Measurements from ENCODE around the gene SCNN1A. TPM values are rescaled to one million over a fixed set of nuclear protein-coding genes. Genes with fewer than 3 reads are reported as not detected.

The SCNN1A gene
- total and polyA plus RNA-seq, 2 of the 13 experiments (the other 11 are each of a cell fraction or from before 2014, with no cell fraction given) = 1.5 to 14.6 TPM

DNA sequence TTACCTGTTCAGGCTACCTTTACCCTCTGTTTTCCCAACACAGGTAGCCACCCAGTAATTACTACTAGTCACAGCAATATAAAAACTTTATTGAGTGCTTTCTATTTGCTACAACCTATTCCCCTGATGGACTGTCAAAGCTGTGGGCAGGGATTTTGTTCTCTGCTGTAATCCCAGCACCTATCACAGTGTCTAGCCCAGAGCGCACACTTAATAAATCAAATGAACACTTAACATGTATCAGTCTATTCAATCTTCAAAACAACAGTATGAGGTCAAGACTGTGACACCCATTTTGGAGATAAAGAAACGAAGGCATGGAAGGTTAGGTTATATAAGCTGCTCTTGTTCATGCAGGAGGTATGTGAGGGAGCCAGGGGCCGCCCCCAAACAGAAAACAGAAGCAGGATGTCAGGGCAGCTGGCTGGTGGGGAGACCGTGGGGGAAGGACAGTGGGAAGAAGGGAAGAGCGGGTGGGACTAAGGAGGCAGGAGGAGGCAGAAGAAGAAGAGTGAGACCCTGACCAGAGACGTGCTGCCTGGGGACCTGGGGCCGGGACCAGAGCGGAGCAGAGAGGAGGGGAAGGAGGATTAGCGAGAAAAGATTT is 35.2 kb downstream of the SCNN1A start (continued):
- TF ChIP-seq, protein P1, sequence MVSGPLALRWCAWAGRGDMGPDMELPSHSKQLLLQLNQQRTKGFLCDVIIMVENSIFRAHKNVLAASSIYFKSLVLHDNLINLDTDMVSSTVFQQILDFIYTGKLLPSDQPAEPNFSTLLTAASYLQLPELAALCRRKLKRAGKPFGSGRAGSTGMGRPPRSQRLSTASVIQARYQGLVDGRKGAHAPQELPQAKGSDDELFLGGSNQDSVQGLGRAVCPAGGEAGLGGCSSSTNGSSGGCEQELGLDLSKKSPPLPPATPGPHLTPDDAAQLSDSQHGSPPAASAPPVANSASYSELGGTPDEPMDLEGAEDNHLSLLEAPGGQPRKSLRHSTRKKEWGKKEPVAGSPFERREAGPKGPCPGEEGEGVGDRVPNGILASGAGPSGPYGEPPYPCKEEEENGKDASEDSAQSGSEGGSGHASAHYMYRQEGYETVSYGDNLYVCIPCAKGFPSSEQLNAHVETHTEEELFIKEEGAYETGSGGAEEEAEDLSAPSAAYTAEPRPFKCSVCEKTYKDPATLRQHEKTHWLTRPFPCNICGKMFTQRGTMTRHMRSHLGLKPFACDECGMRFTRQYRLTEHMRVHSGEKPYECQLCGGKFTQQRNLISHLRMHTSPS (CRISPR knock-in tag; IDR thresholded peaks at IDR 0.05; ENCODE audit: low read depth) = no peak
- TF ChIP-seq TCF7L2 (IDR thresholded peaks at IDR 0.05; ENCODE audit: low read depth, low read length) = no peak
- no peak for TF ChIP-seq NFE2L1 (CRISPR knock-in tag; IDR thresholded peaks at IDR 0.05; ENCODE audit: borderline replicate concordance)
- peak; percentile 44; the same call in 1 of the 2 replicates for TF ChIP-seq MEIS1 (CRISPR knock-in tag; IDR thresholded peaks at IDR 0.05; ENCODE audit: borderline replicate concordance)
- no peak for TF ChIP-seq CEBPG (CRISPR knock-in tag; IDR thresholded peaks at IDR 0.05)
- no peak for TF ChIP-seq NFKBIZ (CRISPR knock-in tag; IDR thresholded peaks at IDR 0.05)
- TF ChIP-seq, protein P2, sequence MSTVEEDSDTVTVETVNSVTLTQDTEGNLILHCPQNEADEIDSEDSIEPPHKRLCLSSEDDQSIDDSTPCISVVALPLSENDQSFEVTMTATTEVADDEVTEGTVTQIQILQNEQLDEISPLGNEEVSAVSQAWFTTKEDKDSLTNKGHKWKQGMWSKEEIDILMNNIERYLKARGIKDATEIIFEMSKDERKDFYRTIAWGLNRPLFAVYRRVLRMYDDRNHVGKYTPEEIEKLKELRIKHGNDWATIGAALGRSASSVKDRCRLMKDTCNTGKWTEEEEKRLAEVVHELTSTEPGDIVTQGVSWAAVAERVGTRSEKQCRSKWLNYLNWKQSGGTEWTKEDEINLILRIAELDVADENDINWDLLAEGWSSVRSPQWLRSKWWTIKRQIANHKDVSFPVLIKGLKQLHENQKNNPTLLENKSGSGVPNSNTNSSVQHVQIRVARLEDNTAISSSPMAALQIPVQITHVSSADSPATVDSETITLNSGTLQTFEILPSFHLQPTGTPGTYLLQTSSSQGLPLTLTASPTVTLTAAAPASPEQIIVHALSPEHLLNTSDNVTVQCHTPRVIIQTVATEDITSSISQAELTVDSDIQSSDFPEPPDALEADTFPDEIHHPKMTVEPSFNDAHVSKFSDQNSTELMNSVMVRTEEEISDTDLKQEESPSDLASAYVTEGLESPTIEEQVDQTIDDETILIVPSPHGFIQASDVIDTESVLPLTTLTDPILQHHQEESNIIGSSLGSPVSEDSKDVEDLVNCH (CRISPR knock-in tag; IDR thresholded peaks at IDR 0.05) = 0 out of 2 replicates have a peak, but pooled peaks have one; percentile 46
- no peak for TF ChIP-seq ARNT2 (CRISPR knock-in tag; IDR thresholded peaks at IDR 0.05; ENCODE audit: low read depth)
- no peak for TF ChIP-seq NFE2 (CRISPR knock-in tag; IDR thresholded peaks at IDR 0.05)
- no peak for TF ChIP-seq FOXP1 (IDR thresholded peaks at IDR 0.05)
- TF ChIP-seq FOXP1 (CRISPR knock-in tag; IDR thresholded peaks at IDR 0.05) = no peak
- TF ChIP-seq, protein P3, sequence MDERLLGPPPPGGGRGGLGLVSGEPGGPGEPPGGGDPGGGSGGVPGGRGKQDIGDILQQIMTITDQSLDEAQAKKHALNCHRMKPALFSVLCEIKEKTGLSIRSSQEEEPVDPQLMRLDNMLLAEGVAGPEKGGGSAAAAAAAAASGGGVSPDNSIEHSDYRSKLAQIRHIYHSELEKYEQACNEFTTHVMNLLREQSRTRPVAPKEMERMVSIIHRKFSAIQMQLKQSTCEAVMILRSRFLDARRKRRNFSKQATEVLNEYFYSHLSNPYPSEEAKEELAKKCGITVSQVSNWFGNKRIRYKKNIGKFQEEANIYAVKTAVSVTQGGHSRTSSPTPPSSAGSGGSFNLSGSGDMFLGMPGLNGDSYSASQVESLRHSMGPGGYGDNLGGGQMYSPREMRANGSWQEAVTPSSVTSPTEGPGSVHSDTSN (CRISPR knock-in tag; IDR thresholded peaks at IDR 0.05) = no peak

Data from HepG2 (cell line).